ENCODE results near the gene KCNA1.

The KCNA1 gene

GRCh38 chr12:4956054-4956453 lies 46.3 kb downstream of the KCNA1 start:
- TF ChIP-seq CTCF (IDR thresholded peaks at IDR 0.05; ENCODE audit: extremely low read depth, insufficient read depth, missing control alignments) = no peak
- in situ Hi-C loops (cut with MboI; ENCODE audit: low pct_unique_long_range_greater_than_20kb, low sequenced_read_pairs, unreplicated experiment) = no loop called here
- DNase-seq (ENCODE audit: low spot score) = no peak

GRCh38 chr12:4956968-4957367 lies 47.3 kb downstream of the KCNA1 start:
- no peak for TF ChIP-seq CTCF (IDR thresholded peaks at IDR 0.05; ENCODE audit: extremely low read depth, insufficient read depth, missing control alignments)
- in situ Hi-C loops (cut with MboI; ENCODE audit: low pct_unique_long_range_greater_than_20kb, low sequenced_read_pairs, unreplicated experiment) = no loop called here
- no peak for DNase-seq (ENCODE audit: low spot score)

- no peak for DNase-seq (ENCODE audit: low spot score)
- in situ Hi-C loops (cut with MboI; ENCODE audit: low pct_unique_long_range_greater_than_20kb, low sequenced_read_pairs, unreplicated experiment) = no loop called here
- TF ChIP-seq CTCF (IDR thresholded peaks at IDR 0.05; ENCODE audit: extremely low read depth, insufficient read depth, missing control alignments) = no peak
These were observed 48.1 kb downstream of the KCNA1 start for GRCh38 chr12:4957761-4958160.

GRCh38 chr12:4958697-4959375 lies 49.1 kb downstream of the KCNA1 start:
- in situ Hi-C loops (cut with MboI; ENCODE audit: low pct_unique_long_range_greater_than_20kb, low sequenced_read_pairs, unreplicated experiment) = no loop called here
- no peak for DNase-seq (ENCODE audit: low spot score)
- no peak for TF ChIP-seq CTCF (IDR thresholded peaks at IDR 0.05; ENCODE audit: extremely low read depth, insufficient read depth, missing control alignments)

GRCh38 chr12:4959381-4959780 lies 49.7 kb downstream of the KCNA1 start:
- in situ Hi-C loops (cut with MboI; ENCODE audit: low pct_unique_long_range_greater_than_20kb, low sequenced_read_pairs, unreplicated experiment) = no loop called here
- no peak for TF ChIP-seq CTCF (IDR thresholded peaks at IDR 0.05; ENCODE audit: extremely low read depth, insufficient read depth, missing control alignments)
- DNase-seq (ENCODE audit: low spot score) = no peak

- in situ Hi-C loops (cut with MboI; ENCODE audit: low pct_unique_long_range_greater_than_20kb, low sequenced_read_pairs, unreplicated experiment) = no loop called here
- no peak for DNase-seq (ENCODE audit: low spot score)
- TF ChIP-seq CTCF (IDR thresholded peaks at IDR 0.05; ENCODE audit: extremely low read depth, insufficient read depth, missing control alignments) = no peak
These were observed 50.3 kb downstream of the KCNA1 start for GRCh38 chr12:4960030-4960429.

Data from GM13977 (cell line).